ACC112 (cell line): Measurements from ENCODE around the gene FRMD7.

ENCODE experiments used
- H2AFZ ChIP-seq: fragments of 200-600 bp; sonication (generic); one replicate; pipeline ENCODE4 v1.6.0; 2017; ENCODE audit warnings: antibody characterized with exemption, low read length; ENCODE audit not compliant: unreplicated experiment
- H3K27ac ChIP-seq: fragments of 200-600 bp; sonication (generic); 2 replicates; pipeline ENCODE4 v1.5.1; 2014; ENCODE audit warnings: low read depth, mild to moderate bottlenecking, antibody characterized with exemption, low read length, moderate library complexity
- H3K27me3 ChIP-seq: fragments of 200-600 bp; sonication (generic); 2 replicates; pipeline ENCODE4 v1.6.1; 2014; ENCODE audit warnings: mild to moderate bottlenecking, antibody characterized with exemption, low read length, moderate library complexity, mixed read lengths; ENCODE audit not compliant: insufficient read depth
- H3K36me3 ChIP-seq: fragments of 200-600 bp; sonication (generic); 2 replicates; pipeline ENCODE4 v1.6.1; 2016; ENCODE audit warnings: mild to moderate bottlenecking, antibody characterized with exemption, low read length, moderate library complexity, mixed read lengths; ENCODE audit not compliant: insufficient read depth
- H3K4me1 ChIP-seq: fragments of 200-600 bp; sonication (generic); one replicate; pipeline ENCODE4 v1.6.1; 2016; ENCODE audit warnings: low read length, mixed read lengths; ENCODE audit not compliant: insufficient read depth, unreplicated experiment, control insufficient read depth
- H3K4me3 ChIP-seq: fragments of 200-600 bp; sonication (generic); 2 replicates; pipeline ENCODE4 v1.5.1; 2014; ENCODE audit warnings: mild to moderate bottlenecking, low read depth, low read length
- H3K79me2 ChIP-seq: fragments of 200-600 bp; sonication (generic); one replicate; pipeline ENCODE4 v1.6.0; 2016; ENCODE audit warnings: low read length; ENCODE audit not compliant: control insufficient read depth, unreplicated experiment, insufficient read depth

Gene FRMD7

DNA sequence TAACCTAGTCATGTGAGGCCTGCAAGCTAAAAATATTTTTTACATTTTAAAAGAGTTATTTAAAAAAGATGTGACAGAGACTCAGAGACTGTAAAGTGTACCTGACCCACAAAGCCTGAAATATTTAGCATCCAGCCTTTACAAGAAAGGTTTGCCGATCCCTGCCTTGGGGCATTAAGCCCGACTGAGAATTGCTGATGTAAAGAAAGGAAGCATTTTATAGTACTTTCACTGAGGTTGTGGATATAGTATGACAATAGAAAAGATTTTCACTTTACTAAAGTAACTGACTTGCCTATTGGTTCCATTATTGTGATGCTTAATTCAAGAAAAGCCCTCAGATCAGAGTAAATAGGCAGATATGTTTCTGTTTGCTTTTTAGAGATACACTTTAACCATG lies 87.8 kb downstream of the FRMD7 start:
- Histone ChIP-seq H3K27ac (no peak overlapping the region), H2AFZ (no peak overlapping the region), H3K79me2 (peaks cover 4% of the 10 kb centered on the region), H3K36me3 (no peaks in the 10 kb centered on the region), H3K4me1 (peaks cover 10% of the 10 kb centered on the region), H3K27me3 (no peaks in the 10 kb centered on the region), H3K4me3 (no peak overlapping the region)

DNA sequence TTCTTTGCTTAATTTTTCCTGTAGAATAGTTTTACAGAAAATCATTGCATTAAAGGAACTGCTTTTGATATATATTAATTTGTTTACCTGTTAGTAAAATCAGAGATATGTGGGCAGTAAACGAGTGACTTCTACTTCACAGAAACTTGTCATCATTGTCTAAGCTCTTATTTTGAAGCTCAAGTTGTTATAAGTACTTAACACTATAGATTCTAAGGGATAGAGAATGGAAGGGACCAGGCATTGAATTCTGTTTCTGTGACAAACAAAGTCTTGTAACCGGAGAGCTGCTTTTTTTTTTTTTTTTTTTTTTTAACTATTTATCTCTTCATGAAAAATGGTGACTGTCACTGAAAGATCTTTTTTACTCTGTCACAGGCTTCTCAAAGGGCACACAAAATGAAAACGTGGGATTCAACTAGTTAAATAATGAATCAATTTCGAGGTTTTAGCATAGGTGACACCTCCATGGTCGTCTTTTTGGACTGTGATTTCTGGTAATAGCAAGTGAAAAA lies 90.3 kb downstream of the FRMD7 start:
- Histone ChIP-seq H2AFZ (no peak overlapping the region), H3K4me3 (no peak overlapping the region), H3K27me3 (no peaks in the 10 kb centered on the region), H3K4me1 (peaks cover 7% of the 10 kb centered on the region), H3K79me2 (peaks cover 4% of the 10 kb centered on the region), H3K36me3 (no peaks in the 10 kb centered on the region), H3K27ac (no peak overlapping the region)

GRCh38 chrX:132034648-132035047 lies 93.2 kb downstream of the FRMD7 start:
- H2AFZ ChIP-seq, result no peak overlapping the region
- H3K79me2 ChIP-seq, result peaks cover 2% of the 10 kb centered on the region
- H3K36me3 ChIP-seq, result no peaks in the 10 kb centered on the region
- no peak overlapping the region for H3K27ac ChIP-seq
- H3K4me3 ChIP-seq, result no peak overlapping the region
- no peaks in the 10 kb centered on the region for H3K27me3 ChIP-seq
- peaks cover 4% of the 10 kb centered on the region for H3K4me1 ChIP-seq

GRCh38 chrX:132033166-132033565 lies 94.7 kb downstream of the FRMD7 start:
- Histone ChIP-seq H2AFZ (no peak overlapping the region), H3K27me3 (no peaks in the 10 kb centered on the region), H3K4me3 (no peak overlapping the region), H3K36me3 (no peaks in the 10 kb centered on the region), H3K27ac (no peak overlapping the region), H3K4me1 (peaks cover 4% of the 10 kb centered on the region), H3K79me2 (no peaks in the 10 kb centered on the region)

GRCh38 chrX:132031867-132032266 lies 96.0 kb downstream of the FRMD7 start:
- Histone ChIP-seq H3K4me3 (no peak overlapping the region), H3K4me1 (peaks cover 4% of the 10 kb centered on the region), H3K27ac (no peak overlapping the region), H3K27me3 (no peaks in the 10 kb centered on the region), H2AFZ (no peak overlapping the region), H3K36me3 (no peaks in the 10 kb centered on the region), H3K79me2 (no peaks in the 10 kb centered on the region)

DNA sequence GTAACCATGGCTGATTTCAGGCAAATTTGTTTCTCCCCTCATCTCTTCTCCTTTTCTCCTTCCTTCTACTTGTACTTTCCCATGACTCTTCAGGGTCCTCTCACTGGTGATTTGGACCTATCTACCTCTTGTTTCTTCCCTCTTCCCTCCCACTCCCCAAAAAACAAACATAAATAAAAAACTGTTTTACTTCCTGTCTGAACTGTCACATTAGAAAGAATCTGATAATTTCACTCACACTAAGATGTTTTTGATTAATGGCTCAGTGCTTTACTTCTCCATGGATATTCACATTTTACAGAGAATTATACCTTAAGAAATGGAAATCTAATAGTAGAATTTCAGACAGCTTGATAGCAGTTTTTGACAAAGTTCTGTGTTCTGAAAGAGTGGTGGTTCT lies 97.6 kb downstream of the FRMD7 start:
- H3K36me3 ChIP-seq, result no peaks in the 10 kb centered on the region
- H3K27ac ChIP-seq, result no peak overlapping the region
- no peak overlapping the region for H3K4me3 ChIP-seq
- H2AFZ ChIP-seq, result no peak overlapping the region
- no peaks in the 10 kb centered on the region for H3K79me2 ChIP-seq
- no peaks in the 10 kb centered on the region for H3K27me3 ChIP-seq
- no peaks in the 10 kb centered on the region for H3K4me1 ChIP-seq
